ENCODE data around the gene MRTFA. TPM values are rescaled to one million over a fixed set of nuclear protein-coding genes. Genes with fewer than 3 reads are reported as not detected.

MRTFA gene
- total RNA-seq, 1 donor from 2014 or later, result 47.0 TPM

- no peak for DNase-seq (ENCODE audit: low read depth)
These were observed 221.5 kb downstream of the MRTFA start for GRCh38 chr22:40414838-40415505.

GRCh38 chr22:40414311-40414710 is 222.2 kb downstream of the MRTFA start:
- DNase-seq (ENCODE audit: low read depth), result no peak

GRCh38 chr22:40413873-40414272 is 222.6 kb downstream of the MRTFA start:
- no peak for DNase-seq (ENCODE audit: low read depth)

- no peak for DNase-seq (ENCODE audit: low read depth)
These were observed 224.1 kb downstream of the MRTFA start for GRCh38 chr22:40412441-40412840.

GRCh38 chr22:40411506-40411861 is 225.0 kb downstream of the MRTFA start:
- DNase-seq (ENCODE audit: low read depth), result no peak

GRCh38 chr22:40410731-40411505 is 225.6 kb downstream of the MRTFA start:
- no peak for DNase-seq (ENCODE audit: low read depth)

- no peak for DNase-seq (ENCODE audit: low read depth)
These were observed 226.2 kb downstream of the MRTFA start for GRCh38 chr22:40410272-40410671.

- no peak for DNase-seq (ENCODE audit: low read depth)
These were observed 226.9 kb downstream of the MRTFA start for GRCh38 chr22:40409613-40410113.

- DNase-seq (ENCODE audit: low read depth), result no peak
These were observed 227.6 kb downstream of the MRTFA start for GRCh38 chr22:40408718-40409612.

GRCh38 chr22:40407831-40408717 is 228.4 kb downstream of the MRTFA start:
- no peak for DNase-seq (ENCODE audit: low read depth)

- DNase-seq (ENCODE audit: low read depth), result no peak
These were observed 229.3 kb downstream of the MRTFA start for GRCh38 chr22:40407021-40407761.

GRCh38 chr22:40406063-40406890 is 230.2 kb downstream of the MRTFA start:
- DNase-seq (ENCODE audit: low read depth), result no peak

- no peak for DNase-seq (ENCODE audit: low read depth)
These were observed 231.1 kb downstream of the MRTFA start for GRCh38 chr22:40405178-40406062.

GRCh38 chr22:40404251-40405177 is 232.0 kb downstream of the MRTFA start:
- no peak for DNase-seq (ENCODE audit: low read depth)

- no peak for DNase-seq (ENCODE audit: low read depth)
These were observed 232.9 kb downstream of the MRTFA start for GRCh38 chr22:40403651-40404050.

- no peak for DNase-seq (ENCODE audit: low read depth)
These were observed 233.4 kb downstream of the MRTFA start for GRCh38 chr22:40403141-40403540.

- DNase-seq (ENCODE audit: low read depth), result no peak
These were observed 234.5 kb downstream of the MRTFA start for GRCh38 chr22:40401981-40402406.

Measured in myocyte (in vitro differentiated cells).